CD4-positive, alpha-beta T cell treated with Interleukin-6 at 100 ng/mL for 8 hours (primary cell): Measurements from ENCODE around the gene ECSCR.
A peak's percentile ranks its signal among the peaks of the same experiment; 100 is the strongest.
"Not testable (repeated sequence)": the region's sequence is repeated elsewhere in the genome, so short reads cannot be mapped to it uniquely, and the experiment has no call there.

Source experiments
- DNase-seq: peaks from one replicate; pipeline ENCODE4 v3.0.0-alpha.2; 2020; ENCODE audit warnings: mixed read lengths, low spot score

Gene ECSCR

DNA sequence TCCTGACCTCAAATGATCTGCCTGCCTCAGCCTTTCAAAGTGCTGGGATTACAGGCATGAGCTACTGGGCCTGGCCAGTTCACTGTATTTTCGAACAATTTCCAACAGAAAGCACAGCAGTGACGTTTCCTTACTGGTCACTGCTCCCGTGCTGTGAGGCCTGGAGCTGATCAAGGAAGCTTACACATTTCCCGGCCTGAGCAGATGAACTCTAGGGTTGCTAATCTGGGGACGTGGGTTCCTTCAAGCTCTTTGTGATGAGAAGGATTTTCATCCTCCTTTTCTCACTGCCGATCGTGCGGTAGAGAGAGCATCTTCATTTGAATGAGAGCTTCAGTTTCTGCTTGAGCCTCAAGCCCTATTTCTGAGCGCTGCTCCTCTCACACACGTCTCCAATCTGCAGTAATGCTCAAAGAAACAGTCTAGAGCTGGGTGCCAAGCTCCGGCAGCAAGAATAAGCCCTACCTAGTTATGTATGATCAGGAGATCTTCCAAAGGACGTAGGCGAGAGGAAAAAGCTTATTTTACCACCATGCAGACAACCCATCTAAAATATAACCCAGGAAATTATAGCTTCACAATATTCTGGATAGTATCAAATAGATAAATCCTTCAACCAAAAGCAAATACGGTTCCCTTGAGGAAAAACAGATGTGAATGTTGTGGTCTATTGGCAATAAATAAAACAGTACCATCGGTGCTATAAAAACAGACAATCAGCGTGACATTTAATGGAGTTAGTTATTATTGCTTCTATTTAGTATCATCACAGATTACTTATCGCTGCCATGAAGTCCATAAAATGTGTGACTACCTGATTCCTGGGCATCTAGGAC is 51.3 kb downstream of the ECSCR start:
- DNase-seq = no peak

DNA sequence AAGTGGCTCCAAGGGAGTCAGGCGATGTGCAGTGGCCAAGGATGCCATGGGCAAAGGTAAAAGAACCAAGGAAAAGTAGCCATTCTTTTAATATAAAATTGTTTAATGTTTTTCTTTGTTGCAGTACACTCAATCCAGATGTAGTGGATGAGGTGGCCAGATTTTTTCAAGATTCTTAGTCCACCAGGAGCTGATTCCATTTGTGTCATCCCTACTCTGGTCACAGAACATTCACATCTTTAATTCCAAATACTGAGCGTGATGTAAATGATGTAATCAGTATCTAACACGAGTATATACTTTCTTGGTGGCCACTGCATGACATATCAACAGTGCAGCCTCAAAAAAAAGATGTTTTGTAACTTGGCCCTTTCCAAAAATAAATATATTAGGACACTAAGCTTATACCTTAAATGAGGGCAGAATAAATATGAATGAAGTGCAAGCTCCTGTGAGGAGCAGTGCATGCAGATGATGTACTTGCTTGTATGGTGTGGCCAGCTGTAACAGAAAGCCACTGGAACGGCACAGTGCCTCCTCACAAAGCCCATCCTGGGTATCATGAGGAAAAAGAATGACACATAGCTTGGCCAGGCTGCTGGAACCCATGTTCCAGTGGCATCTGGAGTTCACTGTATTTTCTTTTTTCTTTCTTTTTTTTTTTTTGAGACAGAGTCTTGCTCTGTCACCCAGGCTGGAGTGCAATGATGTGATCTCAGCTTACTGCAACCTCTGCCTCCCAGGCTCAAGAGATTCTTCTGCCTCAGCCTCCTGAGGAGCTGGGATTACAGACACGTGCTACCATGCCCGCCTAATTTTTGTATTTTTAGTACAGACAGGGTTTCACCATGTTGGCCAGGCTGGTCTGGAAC is 52.2 kb downstream of the ECSCR start:
- DNase-seq = no peak

DNA sequence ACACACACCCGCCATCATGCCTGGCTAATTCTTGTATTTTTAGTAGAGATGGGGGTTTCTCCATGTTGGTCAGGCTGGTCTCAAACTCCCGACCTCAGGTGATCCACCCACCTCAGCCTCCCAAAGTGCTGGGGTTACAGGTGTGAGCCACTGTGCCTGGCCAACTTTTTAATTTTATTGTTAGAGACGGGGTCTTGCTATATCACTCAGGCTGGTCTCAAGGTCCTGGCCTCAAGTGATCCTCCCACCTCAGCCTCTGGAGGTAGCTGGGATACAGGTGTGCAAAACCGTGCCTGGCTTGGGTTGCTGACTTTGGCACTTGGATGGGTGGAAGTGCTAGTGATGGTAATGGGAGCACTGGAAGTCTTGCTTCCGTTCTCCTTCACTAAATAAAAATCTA is 53.4 kb downstream of the ECSCR start:
- not testable (repeated sequence) for DNase-seq

DNA sequence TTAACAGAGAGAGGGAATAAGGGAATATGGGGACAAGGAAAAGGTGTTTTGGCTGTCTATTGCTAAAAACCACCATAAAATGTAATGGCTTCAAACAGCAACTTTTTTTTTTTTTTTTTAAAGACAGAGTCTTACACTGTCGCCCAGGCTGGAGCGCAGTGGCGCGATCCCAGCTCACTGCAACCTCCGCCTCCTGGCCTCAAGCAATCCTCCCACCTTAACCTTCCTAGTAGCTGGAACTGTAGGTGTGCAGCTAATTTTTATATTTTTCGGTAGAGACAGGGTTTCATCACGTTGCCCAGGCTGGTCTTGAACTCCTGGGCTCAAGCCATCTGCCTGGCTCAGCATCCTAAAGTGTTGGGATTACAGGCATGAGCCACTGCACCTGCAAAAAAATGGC is 54.4 kb downstream of the ECSCR start:
- no peak for DNase-seq

DNA sequence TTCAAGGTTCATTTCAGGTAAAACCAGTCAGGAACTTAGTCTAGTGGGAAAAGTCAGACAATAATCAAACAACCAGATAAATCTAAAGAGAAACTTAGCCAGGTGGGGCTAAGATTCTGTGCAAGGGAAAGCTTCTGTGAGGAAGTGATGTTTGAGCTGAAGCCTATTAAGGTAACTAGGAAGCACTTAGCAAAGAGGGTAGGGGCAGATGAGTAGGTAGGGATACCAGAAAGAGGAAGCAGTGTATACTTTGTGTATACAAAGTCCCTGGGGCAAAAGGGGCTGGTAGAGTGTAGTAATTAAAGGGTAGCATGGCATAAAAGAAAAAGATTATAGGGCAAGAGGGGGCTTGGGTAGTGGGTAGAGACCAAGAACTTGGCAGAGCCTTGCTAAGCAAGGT is 55.0 kb downstream of the ECSCR start:
- no peak for DNase-seq

DNA sequence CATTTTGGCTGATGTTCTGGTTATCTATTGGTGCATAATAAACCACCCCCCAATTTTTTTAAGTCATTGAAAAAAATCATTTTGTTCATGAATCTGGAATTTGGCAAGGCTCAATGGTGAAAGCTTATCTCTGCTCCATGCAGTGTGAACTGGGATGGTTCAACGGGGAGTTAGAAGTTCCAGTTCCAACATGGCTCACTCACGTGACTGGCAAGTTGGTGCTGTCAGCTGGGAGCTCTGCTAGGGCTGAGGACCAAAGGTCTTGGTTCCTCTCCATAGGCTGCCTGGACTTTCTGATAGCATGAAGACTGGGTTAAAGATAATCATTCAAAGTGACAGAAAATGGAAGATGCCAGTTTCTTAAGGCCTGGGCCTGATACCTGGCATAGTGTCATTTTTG is 55.6 kb downstream of the ECSCR start:
- DNase-seq = no peak

DNA sequence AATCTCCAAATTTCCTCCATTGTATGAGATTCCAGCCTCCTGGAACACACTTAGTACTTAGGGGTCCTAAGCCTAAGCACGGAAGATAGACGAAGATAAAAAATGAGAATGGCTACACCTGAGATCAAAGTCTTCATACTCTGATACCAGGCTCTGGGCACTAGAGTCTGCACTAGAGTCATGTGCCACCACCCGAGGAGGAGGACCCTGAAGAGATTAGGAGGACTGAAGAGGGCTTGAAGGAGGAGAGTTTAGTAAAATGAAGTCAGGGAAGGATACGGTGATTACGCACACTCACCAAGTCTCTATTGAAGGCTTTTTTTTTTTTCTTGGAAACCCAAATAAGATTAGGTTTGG is 58.1 kb downstream of the ECSCR start:
- no peak for DNase-seq

DNA sequence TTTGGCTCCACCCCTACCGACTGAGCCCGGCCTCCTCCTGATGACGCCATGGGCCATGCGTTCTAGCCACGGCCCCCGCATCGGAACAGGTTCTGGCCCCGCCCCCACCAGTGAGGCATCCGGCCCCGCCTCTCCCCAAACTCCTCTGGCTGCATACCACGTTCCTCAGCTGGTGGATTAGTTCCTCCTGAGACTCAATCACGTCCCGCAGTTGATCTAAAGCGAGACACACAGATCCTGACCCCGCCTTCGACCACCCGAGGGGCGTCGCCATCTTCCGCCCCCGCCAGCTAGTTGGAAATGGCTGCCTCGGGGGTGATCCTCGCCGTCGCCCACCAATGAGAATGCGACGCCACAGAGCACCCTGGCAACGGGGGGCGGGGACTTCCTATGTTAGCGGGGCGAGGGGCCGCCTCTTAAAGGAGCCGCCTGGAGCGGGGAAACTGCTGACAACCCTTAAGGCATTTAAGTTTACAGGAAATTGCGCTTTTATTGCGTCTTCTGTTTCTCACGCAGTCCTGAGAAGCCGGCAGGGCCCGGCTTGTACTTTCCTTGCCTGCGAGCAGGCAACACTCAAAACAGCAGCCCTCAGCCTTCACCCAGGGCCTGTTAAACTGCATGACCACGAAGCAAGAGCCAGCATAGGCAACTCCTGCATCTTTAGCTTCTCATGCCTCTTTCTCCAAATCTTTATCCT is 58.6 kb downstream of the ECSCR start, which contains the start of gene SPATA24:
TSS of gene SPATA24 (minus strand) at position 303 of the 697 bp plus-strand sequence. CDS start at position 274, 29 bp downstream.
- peak; percentile 98 for DNase-seq

DNA sequence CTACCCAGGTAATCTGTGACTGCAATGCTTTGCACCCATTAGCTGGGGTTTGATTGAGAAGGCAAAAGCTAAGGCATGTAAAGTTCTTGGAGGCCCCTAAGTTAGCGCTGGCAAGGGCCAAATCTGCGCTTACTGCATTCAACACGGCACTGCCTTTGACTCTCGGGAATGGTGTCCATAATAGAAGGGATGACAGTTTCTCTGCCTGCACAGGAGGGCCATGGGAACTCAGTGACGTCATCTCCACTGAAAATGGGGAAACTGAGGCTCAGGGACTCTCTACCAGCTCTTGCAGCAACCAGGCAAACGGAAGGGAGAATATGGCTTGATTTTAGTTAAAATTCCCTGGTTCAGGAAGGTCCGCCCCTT is 59.1 kb downstream of the ECSCR start:
- no peak for DNase-seq

DNA sequence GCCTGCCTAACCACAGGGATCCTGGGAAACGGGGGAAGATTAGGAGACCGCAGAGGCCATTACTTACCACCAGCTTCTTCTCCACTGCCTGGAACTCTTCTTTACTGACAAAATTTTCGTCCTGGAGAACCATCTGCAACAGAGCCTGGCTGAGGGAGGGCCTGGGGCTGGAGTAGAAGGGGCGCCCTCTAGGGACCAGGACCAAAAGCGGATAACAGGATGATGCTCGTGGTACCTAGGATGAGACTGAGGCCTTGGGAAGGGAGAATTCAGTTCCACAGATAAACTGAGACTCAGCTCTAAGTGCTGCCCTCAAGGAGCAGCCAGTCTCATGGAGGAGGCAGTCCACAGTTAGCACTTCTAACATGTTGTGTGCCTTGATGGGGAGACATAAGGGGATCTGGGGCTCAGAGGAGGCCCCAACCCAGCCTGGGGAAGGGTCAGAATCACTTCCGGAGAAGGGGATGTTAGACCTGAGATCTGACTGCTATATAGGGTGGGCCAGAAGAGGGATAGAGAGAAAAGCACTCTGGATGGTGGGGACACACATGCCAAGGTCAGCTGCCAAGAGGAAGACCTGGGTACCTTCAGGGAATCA is 59.9 kb downstream of the ECSCR start:
- DNase-seq = no peak

DNA sequence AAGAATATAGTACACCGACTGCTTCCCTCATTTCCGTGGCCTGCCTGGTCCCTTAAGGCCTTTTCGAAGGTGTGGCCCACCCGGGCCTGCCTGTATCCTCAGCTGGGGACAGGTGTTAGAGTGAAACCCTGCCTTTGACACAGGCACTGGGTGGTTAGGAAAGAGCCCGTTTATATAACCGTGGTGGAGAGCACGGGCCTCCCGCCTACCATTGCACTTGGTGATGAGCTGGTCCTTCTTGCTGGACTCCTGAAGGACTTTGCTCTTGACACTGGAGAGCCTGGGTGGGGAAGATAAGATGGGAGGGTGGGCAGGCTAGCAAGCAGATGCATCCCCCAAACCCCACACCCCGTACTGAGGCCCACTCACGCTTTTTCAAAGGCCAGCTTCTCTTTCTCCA is 61.0 kb downstream of the ECSCR start:
- DNase-seq = no peak

DNA sequence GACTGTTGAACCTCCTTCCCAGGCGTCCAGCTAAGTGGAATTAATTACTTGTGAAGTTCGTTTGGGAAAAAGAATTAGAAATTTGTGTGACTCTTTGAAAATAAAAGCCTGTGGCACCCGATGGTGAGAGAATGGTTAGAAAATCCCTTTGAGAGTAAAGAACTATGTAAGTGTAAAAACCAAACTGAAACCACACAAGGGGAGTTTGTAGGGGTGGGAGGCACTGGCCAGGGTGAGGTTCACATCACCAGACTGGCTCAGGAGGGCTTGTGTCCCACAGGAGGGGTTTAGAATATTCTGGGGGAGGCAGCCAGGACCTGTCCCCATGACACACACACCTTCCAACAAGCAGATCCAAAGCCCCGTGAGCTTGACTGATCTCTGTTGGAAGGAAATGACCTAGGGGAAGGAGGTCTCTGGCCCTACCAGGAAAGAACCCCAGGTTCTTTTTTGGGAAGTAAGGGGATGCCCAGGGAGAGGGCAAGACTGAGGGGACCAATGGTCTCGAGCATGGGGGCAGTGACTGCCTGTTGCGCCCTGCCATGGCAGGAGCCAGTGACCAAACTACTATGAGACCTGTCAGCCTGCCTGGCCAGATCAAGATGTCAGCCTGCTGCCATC is 62.9 kb downstream of the ECSCR start:
- no peak for DNase-seq
